ENCODE data around the gene TEX14. TPM values are rescaled to one million over a fixed set of nuclear protein-coding genes. Genes with fewer than 3 reads are reported as not detected.

The TEX14 gene
- 1 to 10 TPM in 3 of 6 donors, under 1 TPM in 3; 0.10 to 1.4 (median 0.63) TPM for total RNA-seq

GRCh38 chr17:58691701-58692238 is at the start of gene TEX14:
TEX14 (minus strand) TSS chr17:58692045; CDS start chr17:58652001, 40,044 bp downstream.
- H3K27ac ChIP-seq, result peak within 1 kb of the TSS; percentile 70 to 88 (median 82)
- peaks cover 9 to 23% (median 14%) of the 10 kb centered on the region in 4 donors for H3K4me1 ChIP-seq
- DNase-seq (peak in 1 of 2 donors; percentile 55), ATAC-seq (ENCODE audit: low FRiP score in 2 of 2) (no peak)
- H3K27me3 ChIP-seq, result no peaks in the 10 kb centered on the region
- 86% methylated on average over 18 to 19 of the region's 19 CpGs for WGBS, 2 donors
- H3K4me3 ChIP-seq, result peak within 1 kb of the TSS; percentile 41 to 76 (median 72)
- H3K9me3 ChIP-seq, result no peaks in the 10 kb centered on the region
- TF ChIP-seq EP300 (IDR thresholded peaks at IDR 0.05) (no peak), POLR2A (IDR thresholded peaks at IDR 0.05) (no peak), POLR2AphosphoS5 (IDR thresholded peaks at IDR 0.05) (no peak)
- peaks cover 0 to 7% (median 0%) of the 10 kb centered on the region in 4 donors for H3K36me3 ChIP-seq

- Histone ChIP-seq H3K27me3 (no peaks in the 10 kb centered on the region), H3K9me3 (no peaks in the 10 kb centered on the region), H3K4me1 (no peaks in the 10 kb centered on the region), H3K4me3 (no peak overlapping the region), H3K27ac (no peak overlapping the region), H3K36me3 (no peaks in the 10 kb centered on the region)
- ATAC-seq (ENCODE audit: low FRiP score in 2 of 2) (no peak), DNase-seq (no peak)
- 76 to 82% methylated on average over 8 of the region's 8 CpGs for WGBS, 2 donors
- TF ChIP-seq CTCF (IDR thresholded peaks at IDR 0.05) (no peak), POLR2AphosphoS5 (IDR thresholded peaks at IDR 0.05) (no peak), POLR2A (IDR thresholded peaks at IDR 0.05) (no peak), EP300 (IDR thresholded peaks at IDR 0.05) (no peak)
These were observed 49.3 kb upstream of the TEX14 start for GRCh38 chr17:58741121-58741625.

GRCh38 chr17:58734811-58735210 is 43.0 kb upstream of the TEX14 start:
- Histone ChIP-seq H3K36me3 (peaks cover 0 to 5% (median 2%) of the 10 kb centered on the region in 4 donors), H3K27me3 (no peaks in the 10 kb centered on the region), H3K9me3 (no peaks in the 10 kb centered on the region), H3K4me1 (no peaks in the 10 kb centered on the region), H3K27ac (no peak overlapping the region), H3K4me3 (no peak overlapping the region)
- 88 to 92% methylated on average over 3 of the region's 3 CpGs for WGBS, 2 donors
- no peak for DNase-seq
- TF ChIP-seq EP300 (IDR thresholded peaks at IDR 0.05) (no peak), POLR2A (IDR thresholded peaks at IDR 0.05) (no peak), CTCF (IDR thresholded peaks at IDR 0.05) (no peak), POLR2AphosphoS5 (IDR thresholded peaks at IDR 0.05) (no peak)
- ATAC-seq (ENCODE audit: low FRiP score in 2 of 2), result no peak

GRCh38 chr17:58734040-58734439 is 42.2 kb upstream of the TEX14 start:
- TF ChIP-seq POLR2A (IDR thresholded peaks at IDR 0.05) (no peak), POLR2AphosphoS5 (IDR thresholded peaks at IDR 0.05) (no peak), CTCF (IDR thresholded peaks at IDR 0.05) (no peak), EP300 (IDR thresholded peaks at IDR 0.05) (no peak)
- 95 to 96% methylated on average over 3 of the region's 3 CpGs for WGBS, 2 donors

GRCh38 chr17:58730937-58731336 is 39.1 kb upstream of the TEX14 start:
- H3K9me3 ChIP-seq, result no peaks in the 10 kb centered on the region
- H3K4me3 ChIP-seq, result no peak overlapping the region
- no peaks in the 10 kb centered on the region for H3K27me3 ChIP-seq
- H3K27ac ChIP-seq, result no peak overlapping the region
- ATAC-seq (ENCODE audit: low FRiP score in 2 of 2) (no peak), DNase-seq (no peak)
- H3K36me3 ChIP-seq, result peaks cover 0 to 5% (median 2%) of the 10 kb centered on the region in 4 donors
- no peaks in the 10 kb centered on the region for H3K4me1 ChIP-seq
- no peak for TF ChIP-seq CTCF (IDR thresholded peaks at IDR 0.05)
- TF ChIP-seq EP300 (IDR thresholded peaks at IDR 0.05), result no peak
- no peak for TF ChIP-seq POLR2A (IDR thresholded peaks at IDR 0.05)
- TF ChIP-seq POLR2AphosphoS5 (IDR thresholded peaks at IDR 0.05), result no peak

More at GRCh38 chr17:58734040-58734439, 42.2 kb upstream of the TEX14 start:
- H3K4me3 ChIP-seq, result no peak overlapping the region
- DNase-seq (no peak), ATAC-seq (ENCODE audit: low FRiP score in 2 of 2) (no peak)
- H3K9me3 ChIP-seq, result no peaks in the 10 kb centered on the region
- peaks cover 0 to 5% (median 2%) of the 10 kb centered on the region in 4 donors for H3K36me3 ChIP-seq
- H3K27me3 ChIP-seq, result no peaks in the 10 kb centered on the region
- H3K27ac ChIP-seq, result no peak overlapping the region
- no peaks in the 10 kb centered on the region for H3K4me1 ChIP-seq
